ENCODE results near the gene TMEM272.

DNA sequence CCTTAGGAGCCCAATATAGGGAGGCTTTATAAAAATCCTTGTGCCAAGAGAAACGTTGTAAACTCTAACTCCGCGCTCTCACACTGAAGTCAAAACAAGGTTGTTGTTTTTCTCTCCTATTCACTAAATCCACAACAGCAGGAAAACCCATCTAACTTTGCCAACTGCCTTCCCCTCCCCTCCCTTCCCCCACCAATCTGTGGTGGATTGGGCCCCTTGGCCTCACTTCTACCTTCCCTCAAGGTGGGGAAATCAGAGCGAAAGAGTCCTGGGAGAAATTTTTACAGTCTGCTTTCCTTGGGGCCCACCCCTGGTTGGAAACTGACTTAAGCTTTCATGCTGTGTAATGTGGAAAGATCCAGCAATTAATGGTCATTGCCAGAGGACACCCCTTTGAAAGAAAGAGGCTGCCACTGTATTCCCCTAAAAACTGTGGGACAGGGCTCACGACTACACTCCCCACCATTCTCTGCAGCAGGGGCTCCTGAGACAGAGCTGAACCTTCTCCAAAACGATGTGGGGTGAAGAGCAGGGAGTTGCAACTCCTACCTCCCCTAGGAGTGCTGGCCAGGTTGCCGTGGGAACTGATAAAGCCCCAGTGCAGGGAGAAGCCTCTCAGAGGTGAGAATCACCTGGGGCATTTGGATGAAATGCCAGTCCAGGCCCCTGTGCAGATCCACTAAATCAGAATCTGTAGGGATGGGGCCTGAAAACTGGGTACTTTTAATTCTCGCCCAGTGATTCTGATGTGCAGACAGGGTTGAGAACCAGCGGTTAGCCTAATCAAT, 42.2 kb downstream of the TMEM272 start:
- no peak for TF ChIP-seq POLR2A (IDR thresholded peaks at IDR 0.05)
- TF ChIP-seq, protein P1, sequence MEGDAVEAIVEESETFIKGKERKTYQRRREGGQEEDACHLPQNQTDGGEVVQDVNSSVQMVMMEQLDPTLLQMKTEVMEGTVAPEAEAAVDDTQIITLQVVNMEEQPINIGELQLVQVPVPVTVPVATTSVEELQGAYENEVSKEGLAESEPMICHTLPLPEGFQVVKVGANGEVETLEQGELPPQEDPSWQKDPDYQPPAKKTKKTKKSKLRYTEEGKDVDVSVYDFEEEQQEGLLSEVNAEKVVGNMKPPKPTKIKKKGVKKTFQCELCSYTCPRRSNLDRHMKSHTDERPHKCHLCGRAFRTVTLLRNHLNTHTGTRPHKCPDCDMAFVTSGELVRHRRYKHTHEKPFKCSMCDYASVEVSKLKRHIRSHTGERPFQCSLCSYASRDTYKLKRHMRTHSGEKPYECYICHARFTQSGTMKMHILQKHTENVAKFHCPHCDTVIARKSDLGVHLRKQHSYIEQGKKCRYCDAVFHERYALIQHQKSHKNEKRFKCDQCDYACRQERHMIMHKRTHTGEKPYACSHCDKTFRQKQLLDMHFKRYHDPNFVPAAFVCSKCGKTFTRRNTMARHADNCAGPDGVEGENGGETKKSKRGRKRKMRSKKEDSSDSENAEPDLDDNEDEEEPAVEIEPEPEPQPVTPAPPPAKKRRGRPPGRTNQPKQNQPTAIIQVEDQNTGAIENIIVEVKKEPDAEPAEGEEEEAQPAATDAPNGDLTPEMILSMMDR (IDR thresholded peaks at IDR 0.05) = no peak

Measured in Peyer's patch (tissue), 4 donors.